Measurements from ENCODE around the gene UTRN. TPM values are rescaled to one million over a fixed set of nuclear protein-coding genes. Genes with fewer than 3 reads are reported as not detected.

Gene UTRN
- total RNA-seq, 1 experiment from 2014 or later = 79.7 TPM

GRCh38 chr6:144277174-144277573 is 8.0 kb upstream of the UTRN start:
- no peaks in the 10 kb centered on the region for H3K79me1 ChIP-seq (ENCODE audit: insufficient read depth, low read depth, low read length, poor library complexity, severe bottlenecking)
- H4K8ac ChIP-seq (replicated peaks; ENCODE audit: insufficient read length, low read depth, low read length) = no peak overlapping the region
- H2BK12ac ChIP-seq (ENCODE audit: insufficient read length, low read depth, low read length) = no peak overlapping the region
- H3K23me2 ChIP-seq (ENCODE audit: insufficient read length, low read depth, low read length, poor library complexity, severe bottlenecking) = no peaks in the 10 kb centered on the region
- no peak for DNase-seq
- WGBS (ENCODE audit: extremely low coverage, insufficient read length, low lambda C conversion rate) = no CpG with 5 or more reads among the region's 1 CpG
- no peaks in the 10 kb centered on the region for H4K20me1 ChIP-seq (ENCODE audit: control insufficient read depth, insufficient read depth, insufficient read length)
- H2AK5ac ChIP-seq (ENCODE audit: insufficient read length, low read length) = no peak overlapping the region
- Mint-ChIP-seq H3K27ac (no peak overlapping the region), H3K36me3 (ENCODE audit: insufficient read depth in 1 of 3, low read depth in 3 of 3) (peaks cover 0 to 4% (median 1%) of the 10 kb centered on the region in 3 experiments; a peak in 2 of 7 replicates), H3K27me3 (ENCODE audit: low read depth) (no peaks in the 10 kb centered on the region), H3K4me3 (no peak overlapping the region), H3K9me3 (peaks cover 0 to 4% of the 10 kb centered on the region in 2 experiments; a peak in 2 of 5 replicates), H3K4me1 (peaks cover 24 to 25% of the 10 kb centered on the region in 2 experiments)
- no peak overlapping the region for H3K14ac ChIP-seq (ENCODE audit: insufficient read depth, low read length)
- H3K23ac ChIP-seq (ENCODE audit: insufficient read length, low read depth, low read length) = no peak overlapping the region
- no peak overlapping the region for H3T11ph ChIP-seq (ENCODE audit: low read length)
- no peak overlapping the region for H3K9ac ChIP-seq (ENCODE audit: extremely low read depth, insufficient read length, low read length)
- no peak overlapping the region for H3K56ac ChIP-seq (ENCODE audit: insufficient read length, low read depth, low read length)
- no peak overlapping the region for H2BK20ac ChIP-seq (ENCODE audit: low read depth, low read length, poor library complexity, severe bottlenecking)
- no peak overlapping the region for H2BK120ac ChIP-seq (ENCODE audit: low read depth, low read length, poor library complexity, severe bottlenecking)
- no peak overlapping the region for H3K27ac ChIP-seq (ENCODE audit: insufficient read length, low read depth, low read length)
- no peaks in the 10 kb centered on the region for H3K9me3 ChIP-seq (ENCODE audit: control insufficient read depth, low read depth, low read length)
- no peak overlapping the region for H2BK15ac ChIP-seq (ENCODE audit: low read depth, low read length)
- no peaks in the 10 kb centered on the region for H3K27me3 ChIP-seq (ENCODE audit: insufficient read depth, low read length)
- TF ChIP-seq CTCF (conservative IDR thresholded peaks at IDR 0.05) = no peak
- H3K4me1 ChIP-seq (ENCODE audit: insufficient read depth, low read length) = peaks cover 13% of the 10 kb centered on the region
- no peak overlapping the region for H4K5ac ChIP-seq (ENCODE audit: insufficient read length, low read depth, low read length)
- H4K91ac ChIP-seq (ENCODE audit: insufficient read length, low read depth, low read length) = no peak overlapping the region
- H3K18ac ChIP-seq (ENCODE audit: insufficient read length, low read depth, low read length) = no peak overlapping the region
- H3K4ac ChIP-seq (ENCODE audit: low read depth, low read length) = no peak overlapping the region
- H3K79me2 ChIP-seq (ENCODE audit: insufficient read depth, low read length) = no peaks in the 10 kb centered on the region
- no peak overlapping the region for H3K4me2 ChIP-seq (ENCODE audit: insufficient read depth, insufficient read length, low read length)
- H2AFZ ChIP-seq (ENCODE audit: low read length) = no peak overlapping the region
- no peak overlapping the region for H2BK5ac ChIP-seq (ENCODE audit: insufficient read length, low read length)
